Osteoblast (primary cell): ENCODE data around the gene WDR45B. TPM values are rescaled to one million over a fixed set of nuclear protein-coding genes. Genes with fewer than 3 reads are reported as not detected.
A peak's percentile ranks its signal among the peaks of the same experiment; 100 is the strongest.

Experiments used
- DNase-seq: peaks from one replicate; pipeline ENCODE4 v3.0.0; 2011; ENCODE audit warnings: low spot score, mixed read lengths; ENCODE audit not compliant: insufficient read length; ENCODE audit errors: missing footprints
- H2AFZ ChIP-seq: 2 replicates; pipeline ENCODE4 v1.6.0; 2011; ENCODE audit warnings: mild to moderate bottlenecking, low read length
- H3K27ac ChIP-seq: 2 replicates; pipeline ENCODE4 v1.5.1; 2011; ENCODE audit warnings: mild to moderate bottlenecking, low read depth, low read length, moderate library complexity
- H3K27me3 ChIP-seq: 2 replicates; pipeline ENCODE4 v1.6.0; 2012; ENCODE audit warnings: mild to moderate bottlenecking, control low read depth, inconsistent platforms, low read length, moderate library complexity; ENCODE audit not compliant: insufficient read depth
- H3K36me3 ChIP-seq: 2 replicates; pipeline ENCODE4 v1.5.1; 2011; ENCODE audit warnings: mild to moderate bottlenecking, low read length, control low read depth, moderate library complexity; ENCODE audit not compliant: insufficient read depth
- H3K4me1 ChIP-seq: 2 replicates; pipeline ENCODE4 v1.5.1; 2011; ENCODE audit warnings: mild to moderate bottlenecking, low read length, control low read depth, moderate library complexity; ENCODE audit not compliant: insufficient read depth
- H3K4me2 ChIP-seq: 2 replicates; pipeline ENCODE4 v1.6.0; 2011; ENCODE audit warnings: mild to moderate bottlenecking, low read length; ENCODE audit not compliant: insufficient read depth
- H3K4me3 ChIP-seq: fragments of 200-600 bp; sonication (generic); 3 replicates; pipeline ENCODE4 v1.5.1; 2012; ENCODE audit warnings: mild to moderate bottlenecking, low read length, inconsistent platforms; ENCODE audit not compliant: insufficient read depth
- H3K79me2 ChIP-seq: 2 replicates; pipeline ENCODE4 v1.6.0; 2012; ENCODE audit warnings: mild to moderate bottlenecking, low read length, control low read depth, inconsistent platforms; ENCODE audit not compliant: insufficient read depth
- H3K9me3 ChIP-seq: 2 replicates; pipeline ENCODE4 v1.5.1; 2011; ENCODE audit warnings: low read depth, low read length, control low read depth
- H4K20me1 ChIP-seq: 2 replicates; pipeline ENCODE4 v1.6.0; 2012; ENCODE audit warnings: mild to moderate bottlenecking, low read length, control low read depth; ENCODE audit not compliant: insufficient read depth
- total RNA-seq: library from RNA; depleted of rRNA; stranded (reverse); fragments of >200 nt; gene quantifications from 2 replicates; pipeline ENCODE4 v1.2.3, GENCODE V29; 2012
- TF ChIP-seq, protein P1 (sequence below): IDR thresholded peaks from 2 replicates; pipeline ENCODE4 v1.5.1; 2011; ENCODE audit warnings: mild to moderate bottlenecking, low read depth, low read length, moderate library complexity; ENCODE audit errors: extremely low read depth

Gene WDR45B
- total RNA-seq, 1 donor = 66.2 TPM

DNA sequence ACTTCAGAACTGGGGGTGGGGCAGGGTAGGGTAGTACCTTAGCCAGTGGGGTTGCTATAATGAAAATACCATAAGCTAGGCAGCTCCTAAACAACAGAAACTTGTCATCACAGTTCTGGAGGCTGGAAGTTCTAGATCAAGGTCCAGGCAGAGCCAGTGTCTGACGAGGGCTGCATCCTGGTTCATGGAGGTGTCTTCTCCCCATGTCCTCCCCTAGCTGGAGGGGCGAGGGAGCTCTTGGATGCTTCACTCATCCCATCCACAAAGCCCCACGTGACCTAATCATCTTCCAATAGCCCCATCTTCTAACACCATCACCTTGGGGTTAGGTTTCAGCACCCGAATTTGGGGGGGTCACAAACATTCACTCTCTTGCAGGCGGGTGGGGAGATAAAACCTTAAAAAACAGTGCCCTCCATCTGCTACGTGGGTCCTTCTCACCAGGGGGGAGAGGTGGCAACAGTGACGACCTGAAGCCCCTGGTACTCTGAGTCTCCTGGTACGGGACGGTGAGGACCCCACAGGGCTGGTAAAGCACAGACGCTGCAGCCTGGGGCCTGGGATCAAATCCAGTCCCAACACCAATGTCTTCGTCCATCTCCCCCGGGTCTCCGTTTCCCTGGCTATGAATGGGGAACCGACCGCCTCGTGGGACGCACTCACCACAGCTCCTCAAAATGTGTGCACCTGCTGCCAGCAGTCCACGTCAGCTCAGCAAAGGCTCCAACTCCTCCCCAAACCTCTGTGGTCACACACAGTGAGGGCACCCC lies 27.4 kb upstream of the WDR45B start:
- no peaks in the 10 kb centered on the region for H3K27me3 ChIP-seq
- TF ChIP-seq, protein P1, sequence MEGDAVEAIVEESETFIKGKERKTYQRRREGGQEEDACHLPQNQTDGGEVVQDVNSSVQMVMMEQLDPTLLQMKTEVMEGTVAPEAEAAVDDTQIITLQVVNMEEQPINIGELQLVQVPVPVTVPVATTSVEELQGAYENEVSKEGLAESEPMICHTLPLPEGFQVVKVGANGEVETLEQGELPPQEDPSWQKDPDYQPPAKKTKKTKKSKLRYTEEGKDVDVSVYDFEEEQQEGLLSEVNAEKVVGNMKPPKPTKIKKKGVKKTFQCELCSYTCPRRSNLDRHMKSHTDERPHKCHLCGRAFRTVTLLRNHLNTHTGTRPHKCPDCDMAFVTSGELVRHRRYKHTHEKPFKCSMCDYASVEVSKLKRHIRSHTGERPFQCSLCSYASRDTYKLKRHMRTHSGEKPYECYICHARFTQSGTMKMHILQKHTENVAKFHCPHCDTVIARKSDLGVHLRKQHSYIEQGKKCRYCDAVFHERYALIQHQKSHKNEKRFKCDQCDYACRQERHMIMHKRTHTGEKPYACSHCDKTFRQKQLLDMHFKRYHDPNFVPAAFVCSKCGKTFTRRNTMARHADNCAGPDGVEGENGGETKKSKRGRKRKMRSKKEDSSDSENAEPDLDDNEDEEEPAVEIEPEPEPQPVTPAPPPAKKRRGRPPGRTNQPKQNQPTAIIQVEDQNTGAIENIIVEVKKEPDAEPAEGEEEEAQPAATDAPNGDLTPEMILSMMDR = no peak
- H3K4me2 ChIP-seq = no peak overlapping the region
- no peaks in the 10 kb centered on the region for H3K9me3 ChIP-seq
- peaks cover 4% of the 10 kb centered on the region for H4K20me1 ChIP-seq
- H3K27ac ChIP-seq = no peak overlapping the region
- DNase-seq = peak; percentile 54
- no peak overlapping the region for H3K4me3 ChIP-seq
- no peaks in the 10 kb centered on the region for H3K4me1 ChIP-seq
- no peaks in the 10 kb centered on the region for H3K79me2 ChIP-seq
- H2AFZ ChIP-seq = no peak overlapping the region
- H3K36me3 ChIP-seq = no peaks in the 10 kb centered on the region

DNA sequence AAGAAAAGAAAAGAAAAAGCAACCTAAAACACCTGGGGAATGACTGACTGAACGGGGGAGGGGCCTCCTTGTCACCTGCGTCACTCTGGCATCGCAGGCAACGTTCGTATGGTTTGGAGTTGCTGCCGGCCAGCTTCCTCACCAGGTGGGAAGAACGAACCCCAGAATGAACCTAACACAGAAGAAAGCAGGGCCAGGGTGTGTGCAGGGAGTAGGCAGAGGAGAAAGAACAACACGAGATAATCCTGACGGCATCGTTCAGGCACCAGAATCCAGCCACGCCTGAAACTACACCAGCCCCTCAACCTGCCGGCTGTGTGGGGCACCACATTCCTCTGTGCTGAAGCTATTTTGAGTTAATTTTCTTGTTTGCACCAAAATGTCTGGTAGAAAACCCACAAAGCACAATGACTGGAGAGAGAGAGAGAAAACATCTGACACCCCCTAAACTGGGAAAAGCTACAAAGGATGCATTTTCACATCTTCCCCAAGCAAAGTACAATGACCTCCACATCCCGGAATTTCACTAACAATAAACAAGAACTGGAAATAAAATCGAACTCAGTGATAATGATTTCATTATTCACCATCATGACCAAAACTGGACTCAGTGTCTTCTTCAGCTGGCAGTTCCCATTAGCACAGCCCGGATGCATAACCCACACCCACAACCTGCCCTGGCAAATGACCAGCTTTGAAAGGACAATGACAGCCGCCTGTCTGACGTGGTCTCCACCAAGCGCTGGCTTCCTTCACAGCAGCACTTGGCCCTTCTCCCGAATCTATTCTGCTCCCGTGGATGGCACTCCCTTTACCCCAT lies 26.6 kb upstream of the WDR45B start:
- peak; percentile 63 for DNase-seq
- H3K36me3 ChIP-seq = no peaks in the 10 kb centered on the region
- no peak overlapping the region for H3K4me3 ChIP-seq
- no peaks in the 10 kb centered on the region for H3K9me3 ChIP-seq
- H3K27me3 ChIP-seq = no peaks in the 10 kb centered on the region
- H3K79me2 ChIP-seq = no peaks in the 10 kb centered on the region
- TF ChIP-seq, protein P1 = no peak
- H4K20me1 ChIP-seq = peaks cover 4% of the 10 kb centered on the region
- no peak overlapping the region for H3K27ac ChIP-seq
- H3K4me2 ChIP-seq = no peak overlapping the region
- H3K4me1 ChIP-seq = no peaks in the 10 kb centered on the region
- no peak overlapping the region for H2AFZ ChIP-seq

DNA sequence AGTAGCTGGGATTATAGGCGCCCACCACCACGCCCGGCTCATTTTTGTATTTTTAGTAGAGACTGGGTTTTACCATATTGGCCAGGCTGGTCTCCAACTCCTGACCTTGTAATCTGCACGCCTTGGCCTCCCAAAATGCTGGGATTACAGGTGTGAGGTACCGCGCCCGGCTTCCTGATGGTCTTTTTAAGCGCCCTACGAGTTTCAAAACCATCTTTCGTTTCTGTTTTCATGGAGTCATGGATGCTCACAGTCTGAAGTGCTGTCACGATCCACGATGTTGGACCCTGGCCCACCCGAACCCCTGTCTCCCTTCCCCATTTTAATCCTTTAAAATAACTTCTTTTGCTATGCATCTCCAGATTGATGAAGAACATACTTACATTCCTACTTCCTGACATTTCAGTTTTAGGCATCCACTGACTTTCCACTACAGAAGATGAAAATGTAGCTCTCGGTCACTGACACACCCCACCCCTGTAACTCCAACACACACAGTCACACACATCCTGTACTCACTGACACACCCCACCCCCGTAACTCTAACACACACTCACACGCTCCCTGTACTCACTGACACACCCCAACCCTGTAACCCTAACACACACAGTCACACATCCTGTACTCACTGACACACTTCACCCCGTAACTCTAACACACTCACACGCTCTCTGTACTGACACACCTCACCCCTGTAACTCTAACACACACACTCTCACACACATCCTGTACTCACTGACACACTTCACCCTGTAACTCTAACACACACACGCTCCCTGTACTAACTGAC lies 22.6 kb upstream of the WDR45B start:
- TF ChIP-seq, protein P1 = no peak
- Histone ChIP-seq H3K4me3 (no peak overlapping the region), H3K9me3 (no peaks in the 10 kb centered on the region), H3K36me3 (no peaks in the 10 kb centered on the region), H2AFZ (no peak overlapping the region), H3K27ac (no peak overlapping the region), H3K27me3 (no peaks in the 10 kb centered on the region), H3K4me2 (no peak overlapping the region), H3K4me1 (no peaks in the 10 kb centered on the region), H3K79me2 (no peaks in the 10 kb centered on the region), H4K20me1 (peaks cover 4% of the 10 kb centered on the region)
- peak; percentile 58 for DNase-seq
